C1 segment of cervical spinal cord (tissue), 14 donors: ENCODE data around the gene PAX2.
A peak's percentile ranks its signal among the peaks of the same experiment; 100 is the strongest.

Source experiments
- DNase-seq, 14 donors: peaks; one replicate each; lab custom pipeline; 2025; lab: John Stamatoyannopoulos, UW

Gene PAX2

GRCh38 chr10:100739517-100740368 lies 5.6 kb upstream of the PAX2 start:
- DNase-seq, result no peak

- no peak for DNase-seq
These were observed 4.7 kb upstream of the PAX2 start for GRCh38 chr10:100740476-100741377.

- DNase-seq, result no peak
These were observed 3.9 kb upstream of the PAX2 start for GRCh38 chr10:100741378-100742075.

- DNase-seq, result no peak
These were observed 3.2 kb upstream of the PAX2 start for GRCh38 chr10:100742076-100742771.

- no peak for DNase-seq
These were observed 2.4 kb upstream of the PAX2 start for GRCh38 chr10:100742936-100743335.

- peak in 6 of 14 donors; percentile 6 to 27 (median 9) for DNase-seq
These were observed 1.7 kb upstream of the PAX2 start for GRCh38 chr10:100743626-100744135.

GRCh38 chr10:100744136-100744986 lies 1.0 kb upstream of the PAX2 start:
- no peak for DNase-seq

GRCh38 chr10:100745882-100746783 lies 751 bp downstream of the PAX2 start:
- DNase-seq, result no peak

GRCh38 chr10:100746784-100747455 lies 1.5 kb downstream of the PAX2 start:
- DNase-seq, result no peak

- DNase-seq, result no peak
These were observed 2.3 kb downstream of the PAX2 start for GRCh38 chr10:100747456-100748230.

GRCh38 chr10:100748231-100749058 lies 3.1 kb downstream of the PAX2 start:
- DNase-seq, result no peak

GRCh38 chr10:100749059-100749308 lies 3.6 kb downstream of the PAX2 start:
- DNase-seq, result no peak

- no peak for DNase-seq
These were observed 4.2 kb downstream of the PAX2 start for GRCh38 chr10:100749309-100750217.

GRCh38 chr10:100750291-100751210 lies 5.2 kb downstream of the PAX2 start:
- DNase-seq, result no peak
